Measurements from ENCODE around the gene CACFD1.

DNA sequence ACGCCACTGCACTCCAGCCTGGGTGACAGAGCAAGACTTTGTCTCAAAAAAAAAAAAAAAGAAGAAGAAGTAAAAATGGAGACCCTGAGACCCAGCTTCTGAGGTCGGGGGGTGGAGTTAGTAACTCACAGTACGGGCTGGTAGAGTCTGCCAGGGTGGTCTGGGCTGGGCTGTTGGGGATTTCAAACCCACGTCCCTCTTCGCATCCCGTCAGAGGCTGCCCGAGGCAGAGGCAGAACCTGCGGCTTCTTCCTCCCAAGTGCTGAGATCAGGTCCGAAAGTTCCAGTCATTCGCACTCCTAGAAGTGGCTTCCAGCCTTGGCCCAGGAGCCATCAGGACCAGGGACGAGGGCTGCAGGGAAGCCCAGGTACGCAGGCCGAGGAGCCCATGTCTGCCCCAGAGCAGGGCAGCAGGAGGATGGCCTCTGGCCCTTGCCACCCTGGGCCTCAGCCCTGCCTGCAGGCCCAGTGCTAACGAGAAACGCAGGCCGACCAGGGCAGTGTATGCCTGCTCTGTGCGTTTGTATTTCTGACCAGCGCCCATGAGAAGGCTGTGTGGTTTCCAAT is 29.0 kb downstream of the CACFD1 start:
- no peak for TF ChIP-seq POLR2A (IDR thresholded peaks at IDR 0.05)
- TF ChIP-seq, protein P1, sequence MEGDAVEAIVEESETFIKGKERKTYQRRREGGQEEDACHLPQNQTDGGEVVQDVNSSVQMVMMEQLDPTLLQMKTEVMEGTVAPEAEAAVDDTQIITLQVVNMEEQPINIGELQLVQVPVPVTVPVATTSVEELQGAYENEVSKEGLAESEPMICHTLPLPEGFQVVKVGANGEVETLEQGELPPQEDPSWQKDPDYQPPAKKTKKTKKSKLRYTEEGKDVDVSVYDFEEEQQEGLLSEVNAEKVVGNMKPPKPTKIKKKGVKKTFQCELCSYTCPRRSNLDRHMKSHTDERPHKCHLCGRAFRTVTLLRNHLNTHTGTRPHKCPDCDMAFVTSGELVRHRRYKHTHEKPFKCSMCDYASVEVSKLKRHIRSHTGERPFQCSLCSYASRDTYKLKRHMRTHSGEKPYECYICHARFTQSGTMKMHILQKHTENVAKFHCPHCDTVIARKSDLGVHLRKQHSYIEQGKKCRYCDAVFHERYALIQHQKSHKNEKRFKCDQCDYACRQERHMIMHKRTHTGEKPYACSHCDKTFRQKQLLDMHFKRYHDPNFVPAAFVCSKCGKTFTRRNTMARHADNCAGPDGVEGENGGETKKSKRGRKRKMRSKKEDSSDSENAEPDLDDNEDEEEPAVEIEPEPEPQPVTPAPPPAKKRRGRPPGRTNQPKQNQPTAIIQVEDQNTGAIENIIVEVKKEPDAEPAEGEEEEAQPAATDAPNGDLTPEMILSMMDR (IDR thresholded peaks at IDR 0.05), result no peak

Measured in heart left ventricle (tissue), 13 donors.